ENCODE data around the gene MZT2B. TPM values are rescaled to one million over a fixed set of nuclear protein-coding genes. Genes with fewer than 3 reads are reported as not detected.
A peak's percentile ranks its signal among the peaks of the same experiment; 100 is the strongest.
"Not testable (repeated sequence)": the region's sequence is repeated elsewhere in the genome, so short reads cannot be mapped to it uniquely, and the experiment has no call there.

Gene MZT2B
- total RNA-seq, 2 donors from 2014 or later = 324 to 329 TPM

DNA sequence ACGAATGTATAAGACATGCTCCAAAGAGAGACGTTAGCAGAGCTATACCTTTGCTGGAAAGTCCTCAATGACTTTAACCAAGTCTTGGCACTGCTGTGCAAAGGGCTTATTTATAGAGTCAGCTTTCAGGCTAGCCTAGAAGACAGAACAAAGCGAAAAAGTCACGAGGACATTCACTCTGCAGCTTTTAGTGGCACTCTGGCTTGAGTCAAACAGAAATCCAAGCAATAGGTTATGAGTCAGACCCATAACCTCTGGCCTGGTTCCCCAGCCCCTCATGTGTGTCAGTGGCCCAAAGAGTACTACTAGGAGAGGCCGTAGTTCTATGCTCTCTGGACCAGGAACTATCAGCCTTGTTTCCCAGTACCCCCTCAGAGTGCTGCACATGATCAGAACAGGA is 7.2 kb upstream of the MZT2B start:
- Mint-ChIP-seq H3K36me3 (ENCODE audit: insufficient read depth in 2 of 2) (peaks cover 4 to 17% of the 10 kb centered on the region in 2 donors), H3K4me1 (ENCODE audit: low read depth) (peaks cover 21% of the 10 kb centered on the region)
- not testable (repeated sequence) for H3K4me3 Mint-ChIP-seq; DNase-seq; H3K9me3 Mint-ChIP-seq; H3K27me3 Mint-ChIP-seq (ENCODE audit: low read depth); H3K27ac Mint-ChIP-seq
- ATAC-seq (replicated peaks in 1 of 2) = peak; percentile 78 to 93

GRCh38 chr2:130180404-130181324 is 1.4 kb upstream of the MZT2B start:
- Mint-ChIP-seq H3K4me1 (ENCODE audit: low read depth) (peaks cover 28% of the 10 kb centered on the region), H3K27ac (peak overlapping the region; percentile 88), H3K4me3 (peak overlapping the region; percentile 91 to 94)
- not testable (repeated sequence) for ATAC-seq (replicated peaks in 1 of 2); H3K36me3 Mint-ChIP-seq (ENCODE audit: insufficient read depth in 2 of 2); H3K9me3 Mint-ChIP-seq; DNase-seq; H3K27me3 Mint-ChIP-seq (ENCODE audit: low read depth)

GRCh38 chr2:130181325-130181879 is 660 bp upstream of the MZT2B start, which contains the start of gene SMPD4:
SMPD4 (minus strand) TSS chr2:130181602; CDS start chr2:130176592, 5,010 bp downstream.
- H3K27me3 Mint-ChIP-seq (ENCODE audit: low read depth) = no peaks in the 10 kb centered on the region
- H3K4me1 Mint-ChIP-seq (ENCODE audit: low read depth) = peaks cover 28% of the 10 kb centered on the region
- peak within 1 kb of the TSS; percentile 88 for H3K27ac Mint-ChIP-seq
- DNase-seq = peak; percentile 98
- peak within 1 kb of the TSS; percentile 91 to 94 for H3K4me3 Mint-ChIP-seq
- H3K9me3 Mint-ChIP-seq = no peaks in the 10 kb centered on the region
- H3K36me3 Mint-ChIP-seq (ENCODE audit: insufficient read depth in 2 of 2) = peaks cover 2 to 4% of the 10 kb centered on the region in 2 donors
- peak; percentile 73 to 76 for ATAC-seq (replicated peaks in 1 of 2)

- not testable (repeated sequence) for ATAC-seq (replicated peaks in 1 of 2)
- H3K4me1 Mint-ChIP-seq (ENCODE audit: low read depth) = peaks cover 22% of the 10 kb centered on the region
Measured at GRCh38 chr2:130182826-130183511, 907 bp downstream of the MZT2B start.

DNA sequence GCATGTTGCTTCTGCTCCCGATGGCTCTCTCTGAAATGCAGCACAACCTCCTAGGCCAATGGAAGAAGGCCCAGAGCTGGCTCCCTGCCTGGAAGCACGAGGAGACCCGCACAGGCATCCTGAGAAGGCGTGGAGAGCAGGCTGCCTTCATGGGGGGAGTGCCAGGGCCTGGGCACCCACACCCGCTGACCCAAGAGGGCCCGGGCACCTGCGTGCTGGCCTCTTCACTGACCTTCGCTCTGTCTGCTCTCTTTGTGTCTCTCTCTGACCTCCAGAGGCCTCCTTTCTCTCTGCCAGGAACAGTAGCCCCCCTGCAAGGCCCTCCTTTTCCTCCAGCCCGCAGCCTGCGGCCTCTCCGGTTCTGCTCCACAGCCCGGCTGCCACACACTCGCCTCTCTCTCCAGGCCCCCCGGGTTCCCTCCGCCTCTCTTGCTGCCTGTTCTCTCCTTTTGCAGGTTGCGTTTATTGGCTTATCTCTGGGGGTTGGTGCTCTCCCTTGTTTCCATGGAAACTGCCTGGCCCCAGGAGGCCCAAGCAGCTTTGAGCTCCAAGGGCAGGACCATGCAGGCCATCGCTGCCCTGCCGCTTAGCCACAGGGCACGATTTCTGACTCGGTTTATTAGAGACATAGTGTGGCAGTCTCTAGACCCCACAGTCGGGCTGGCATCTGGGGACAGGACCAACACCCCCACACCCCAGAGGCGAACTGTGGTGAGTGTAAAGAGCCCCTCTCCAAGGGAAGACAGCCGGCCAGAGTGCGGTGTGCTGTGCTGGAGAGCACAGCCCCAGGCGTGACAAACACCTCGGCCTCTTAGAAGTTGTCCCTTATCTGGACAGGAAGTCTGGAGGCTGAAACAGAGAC is 1.7 kb downstream of the MZT2B start:
- Mint-ChIP-seq H3K4me1 (ENCODE audit: low read depth) (peaks cover 16% of the 10 kb centered on the region), H3K27ac (peak overlapping the region; percentile 95)
- no peak for ATAC-seq (replicated peaks in 1 of 2)

More at GRCh38 chr2:130182826-130183511, 907 bp downstream of the MZT2B start:
- not testable (repeated sequence) for H3K27me3 Mint-ChIP-seq (ENCODE audit: low read depth); H3K9me3 Mint-ChIP-seq; H3K36me3 Mint-ChIP-seq (ENCODE audit: insufficient read depth in 2 of 2)
- Mint-ChIP-seq H3K4me3 (peak overlapping the region; percentile 80 to 84), H3K27ac (peak overlapping the region; percentile 54)
- peak in 1 of 2 donors; percentile 25 for DNase-seq

DNA sequence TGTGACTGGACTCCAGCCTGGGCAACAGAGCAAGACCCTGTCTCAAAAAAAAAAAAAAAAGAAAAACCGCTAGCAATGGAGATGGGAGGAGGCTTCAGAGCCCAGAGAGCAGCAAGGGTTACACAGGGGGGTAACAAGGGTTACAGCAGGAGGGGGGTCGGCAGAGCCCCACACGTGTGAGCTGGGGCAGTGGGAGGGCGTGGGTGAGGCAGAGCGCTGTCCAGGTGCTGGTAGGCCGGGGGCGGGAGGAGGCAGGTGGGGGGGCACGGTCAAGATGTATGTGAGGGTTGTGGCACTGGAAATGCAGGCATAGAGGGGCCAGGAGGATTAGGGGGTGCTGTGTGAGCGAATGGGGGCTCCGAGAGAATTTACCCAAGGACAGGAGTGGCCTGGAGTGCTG is 3.4 kb downstream of the MZT2B start:
- H3K4me3 Mint-ChIP-seq = no peak overlapping the region
- ATAC-seq (replicated peaks in 1 of 2) = no peak
- no peaks in the 10 kb centered on the region for H3K27me3 Mint-ChIP-seq (ENCODE audit: low read depth)
- H3K27ac Mint-ChIP-seq = no peak overlapping the region
- H3K36me3 Mint-ChIP-seq (ENCODE audit: insufficient read depth in 2 of 2) = peaks cover 2 to 4% of the 10 kb centered on the region in 2 donors
- H3K4me1 Mint-ChIP-seq (ENCODE audit: low read depth) = peaks cover 10% of the 10 kb centered on the region
- DNase-seq = no peak
- no peaks in the 10 kb centered on the region for H3K9me3 Mint-ChIP-seq

More for the DNA sequence above, 1.7 kb downstream of the MZT2B start:
- H3K36me3 Mint-ChIP-seq (ENCODE audit: insufficient read depth in 2 of 2) = peaks cover 2 to 4% of the 10 kb centered on the region in 2 donors
- no peak for DNase-seq
- H3K27me3 Mint-ChIP-seq (ENCODE audit: low read depth) = no peaks in the 10 kb centered on the region
- no peaks in the 10 kb centered on the region for H3K9me3 Mint-ChIP-seq
- H3K4me3 Mint-ChIP-seq = peak overlapping the region; percentile 80 to 84

DNA sequence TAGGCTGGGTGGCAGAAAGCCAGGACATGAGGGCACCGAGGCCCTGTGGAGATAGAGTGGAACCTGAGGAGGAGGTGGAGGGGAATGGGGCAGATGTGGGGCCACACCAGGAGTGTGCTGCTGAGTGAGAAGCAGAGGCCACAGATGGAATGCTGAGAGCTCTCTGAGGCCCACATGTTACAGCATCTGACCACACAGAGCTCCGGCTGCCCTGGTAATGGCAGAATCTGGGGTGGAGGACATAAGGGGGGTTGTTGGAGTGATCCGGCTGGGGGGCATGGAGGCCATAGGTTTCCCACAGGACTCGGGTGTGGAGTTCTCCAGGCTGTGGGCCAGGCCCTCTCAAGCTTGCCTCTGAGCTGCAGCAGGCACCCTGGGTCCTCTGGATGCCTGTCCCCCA is 3.8 kb downstream of the MZT2B start:
- H3K27ac Mint-ChIP-seq = no peak overlapping the region
- H3K4me1 Mint-ChIP-seq (ENCODE audit: low read depth) = peaks cover 10% of the 10 kb centered on the region
- peaks cover 2 to 4% of the 10 kb centered on the region in 2 donors for H3K36me3 Mint-ChIP-seq (ENCODE audit: insufficient read depth in 2 of 2)
- H3K27me3 Mint-ChIP-seq (ENCODE audit: low read depth) = no peaks in the 10 kb centered on the region
- no peak for ATAC-seq (replicated peaks in 1 of 2)
- no peaks in the 10 kb centered on the region for H3K9me3 Mint-ChIP-seq
- DNase-seq = no peak
- no peak overlapping the region for H3K4me3 Mint-ChIP-seq

GRCh38 chr2:130186391-130186790 is 4.3 kb downstream of the MZT2B start:
- H3K4me3 Mint-ChIP-seq = no peak overlapping the region
- H3K27ac Mint-ChIP-seq = no peak overlapping the region

GRCh38 chr2:130187268-130187667 is 5.2 kb downstream of the MZT2B start:
- H3K27ac Mint-ChIP-seq = no peak overlapping the region
- DNase-seq (no peak), ATAC-seq (replicated peaks in 1 of 2) (no peak)
- H3K27me3 Mint-ChIP-seq (ENCODE audit: low read depth) = no peaks in the 10 kb centered on the region
- H3K9me3 Mint-ChIP-seq = no peaks in the 10 kb centered on the region
- peaks cover 10% of the 10 kb centered on the region for H3K4me1 Mint-ChIP-seq (ENCODE audit: low read depth)
- H3K36me3 Mint-ChIP-seq (ENCODE audit: insufficient read depth in 2 of 2) = peaks cover 2 to 4% of the 10 kb centered on the region in 2 donors
- H3K4me3 Mint-ChIP-seq = no peak overlapping the region

More at GRCh38 chr2:130186391-130186790, 4.3 kb downstream of the MZT2B start:
- ATAC-seq (replicated peaks in 1 of 2) (no peak), DNase-seq (no peak)
- Mint-ChIP-seq H3K9me3 (no peaks in the 10 kb centered on the region), H3K4me1 (ENCODE audit: low read depth) (peaks cover 10% of the 10 kb centered on the region), H3K36me3 (ENCODE audit: insufficient read depth in 2 of 2) (peaks cover 2 to 4% of the 10 kb centered on the region in 2 donors), H3K27me3 (ENCODE audit: low read depth) (no peaks in the 10 kb centered on the region)

DNA sequence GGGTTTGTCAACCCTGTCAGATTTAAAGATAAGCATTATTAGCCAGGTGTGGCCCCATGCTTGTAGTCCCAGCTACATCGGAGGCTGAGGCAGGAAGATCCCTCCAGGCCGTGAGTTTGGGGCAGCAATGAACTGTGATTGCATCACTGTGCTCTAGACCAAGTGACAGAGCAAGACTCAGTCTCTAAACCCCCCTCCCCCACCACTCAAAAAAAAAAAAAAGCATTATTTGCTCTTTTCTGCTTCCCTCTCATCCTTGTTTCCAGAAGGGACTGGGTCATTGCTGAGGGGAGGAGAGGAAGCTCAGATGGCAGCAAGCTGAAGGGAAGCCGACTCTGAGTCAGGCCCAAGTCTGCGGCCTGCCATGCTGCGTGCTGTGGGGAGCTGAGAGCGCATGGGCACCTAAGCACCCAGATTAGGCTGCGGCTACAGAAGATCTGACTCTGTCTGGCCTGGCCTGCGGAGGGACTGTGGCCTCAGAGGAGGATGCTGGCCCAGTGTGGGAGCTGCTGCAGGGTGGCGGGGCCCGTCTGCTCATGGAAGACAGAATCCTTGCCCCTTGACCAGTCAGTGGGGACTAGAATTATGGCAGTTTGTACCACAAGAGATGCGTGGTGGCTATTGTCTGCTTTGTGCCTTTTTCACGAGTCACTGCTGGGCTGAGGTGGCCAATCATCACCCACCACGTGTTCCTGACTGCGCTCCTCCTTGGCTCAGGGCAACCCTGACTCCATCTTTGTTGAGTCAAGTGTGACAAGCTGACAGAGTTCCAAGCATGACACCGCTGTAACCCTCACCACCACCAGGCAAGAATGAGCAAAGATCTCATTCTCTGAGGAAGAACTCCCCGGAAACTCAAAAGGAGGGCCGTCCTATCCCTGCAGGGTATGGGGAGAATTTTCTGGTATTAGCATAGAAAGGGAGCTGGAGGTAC is 6.1 kb downstream of the MZT2B start:
- H3K4me1 Mint-ChIP-seq (ENCODE audit: low read depth) = peaks cover 10% of the 10 kb centered on the region
- H3K27me3 Mint-ChIP-seq (ENCODE audit: low read depth); H3K36me3 Mint-ChIP-seq (ENCODE audit: insufficient read depth in 2 of 2); H3K27ac Mint-ChIP-seq; H3K9me3 Mint-ChIP-seq; H3K4me3 Mint-ChIP-seq; ATAC-seq (replicated peaks in 1 of 2); DNase-seq: not testable (repeated sequence)

GRCh38 chr2:130188958-130189357 is 6.9 kb downstream of the MZT2B start:
- not testable (repeated sequence) for H3K4me3 Mint-ChIP-seq; ATAC-seq (replicated peaks in 1 of 2); H3K9me3 Mint-ChIP-seq; DNase-seq; H3K36me3 Mint-ChIP-seq (ENCODE audit: insufficient read depth in 2 of 2); H3K27me3 Mint-ChIP-seq (ENCODE audit: low read depth); H3K4me1 Mint-ChIP-seq (ENCODE audit: low read depth)
- peak overlapping the region; percentile 38 for H3K27ac Mint-ChIP-seq

Data from activated T-cell treated with anti-CD3 and anti-CD28 coated beads, Interleukin-2, amount 50 U/mL, for 72 hours (primary cell).